Mucosa of descending colon (tissue), 3 donors: ENCODE measurements around the gene APOL5. TPM values are rescaled to one million over a fixed set of nuclear protein-coding genes. Genes with fewer than 3 reads are reported as not detected.

Experiments used
- ATAC-seq: fragments of 200-7000 bp; cut with Tn5 transposase; one replicate; pipeline ENCODE4 v1.9.1; 2020; ENCODE audit warnings: mild to moderate bottlenecking, moderate library complexity
- DNase-seq, 3 donors: peaks; one replicate each; pipeline ENCODE4 v3.0.0-alpha.2; 2020
- H3K36me3 ChIP-seq: fragments of 200-600 bp; one replicate; pipeline ENCODE4 v1.8.0; 2021; ENCODE audit warnings: low read depth, mild to moderate bottlenecking
- H3K4me1 ChIP-seq: fragments of 200-600 bp; one replicate; pipeline ENCODE4 v1.8.0; 2021; ENCODE audit warnings: low read depth, mild to moderate bottlenecking
- H3K4me3 ChIP-seq: fragments of 200-600 bp; one replicate; pipeline ENCODE4 v1.8.0; 2021; ENCODE audit warnings: mild to moderate bottlenecking
- H3K9me3 ChIP-seq: fragments of 200-600 bp; one replicate; pipeline ENCODE4 v1.8.0; 2021; ENCODE audit warnings: mild to moderate bottlenecking
- intact Hi-C, 2 donors: fragments of 100-400 bp; cut with DNase I in 1 of 2; cut with micrococcal nuclease in 1 of 2; formaldehyde crosslinking; loops; one replicate each; pipeline versions ENCODE4 v1.11.0 to v1.11.1; 2022; cut with DNase I, micrococcal nuclease
- total RNA-seq, 3 donors: library from RNA; stranded (reverse); fragmentation: NEBNext Ultra II Directional in 2 of 3; extraction: Animal tissue kit (Norgen Biotek cat#: 25700) in 2 of 3; gene quantifications; one replicate each; pipeline versions ENCODE4 v1.2.1 to v1.2.4, GENCODE V29; 2021 to 2023
- TF ChIP-seq, protein P1 (sequence below): fragments of 200-600 bp; IDR thresholded peaks from one replicate; pipeline ENCODE4 v1.8.0; 2022; ENCODE audit warnings: antibody characterized with exemption, mild to moderate bottlenecking
- donor health status: DM: no; HTN: no; CAD: no; lungs with moderate emphysema.
- donor health status: DM: no; HTN: no; CAD: no.
- donor health status: DM: no; HTN: yes; CAD: no.

Gene APOL5
- total RNA-seq, 3 donors from 2014 or later: not detected

DNA sequence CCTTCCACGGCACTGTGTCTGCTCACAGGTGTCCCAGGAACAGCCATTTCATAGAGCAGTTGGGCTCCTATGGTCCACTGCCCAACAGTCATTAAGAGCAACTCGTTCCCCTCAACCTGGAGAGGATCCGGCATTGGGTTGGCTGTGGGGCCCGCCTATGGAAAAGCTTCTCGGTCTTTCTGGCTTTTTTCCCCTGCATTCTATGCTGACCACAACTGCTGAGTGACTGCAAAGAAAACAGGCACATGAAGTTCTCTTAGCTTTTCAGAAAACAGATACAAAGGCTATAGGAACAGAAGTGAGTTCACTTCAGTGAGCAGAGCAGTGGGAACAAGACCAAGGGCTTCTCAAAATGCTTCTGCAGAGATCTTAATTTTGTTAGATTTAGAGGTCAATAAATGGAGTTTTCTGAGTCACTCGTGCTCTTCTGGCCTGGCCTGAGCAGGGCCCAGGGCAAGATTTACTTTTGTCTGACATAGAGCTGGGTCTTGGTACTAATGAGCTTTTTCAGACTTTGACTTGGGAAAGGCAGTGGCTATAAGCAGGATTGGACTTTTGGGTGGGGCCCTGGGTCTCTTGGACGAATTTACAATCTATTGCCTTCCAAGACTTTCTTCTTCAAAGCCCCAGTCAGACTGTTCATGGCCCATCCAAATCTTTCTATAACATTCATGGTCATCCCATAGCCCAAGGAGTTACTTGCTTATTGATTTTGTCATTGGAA is 13.6 kb upstream of the APOL5 start:
- H3K36me3 ChIP-seq: no peaks in the 10 kb centered on the region
- H3K4me1 ChIP-seq: peaks cover 12% of the 10 kb centered on the region
- DNase-seq (no peak), ATAC-seq (peak; percentile 38)
- no peak overlapping the region for H3K4me3 ChIP-seq
- TF ChIP-seq, protein P1, sequence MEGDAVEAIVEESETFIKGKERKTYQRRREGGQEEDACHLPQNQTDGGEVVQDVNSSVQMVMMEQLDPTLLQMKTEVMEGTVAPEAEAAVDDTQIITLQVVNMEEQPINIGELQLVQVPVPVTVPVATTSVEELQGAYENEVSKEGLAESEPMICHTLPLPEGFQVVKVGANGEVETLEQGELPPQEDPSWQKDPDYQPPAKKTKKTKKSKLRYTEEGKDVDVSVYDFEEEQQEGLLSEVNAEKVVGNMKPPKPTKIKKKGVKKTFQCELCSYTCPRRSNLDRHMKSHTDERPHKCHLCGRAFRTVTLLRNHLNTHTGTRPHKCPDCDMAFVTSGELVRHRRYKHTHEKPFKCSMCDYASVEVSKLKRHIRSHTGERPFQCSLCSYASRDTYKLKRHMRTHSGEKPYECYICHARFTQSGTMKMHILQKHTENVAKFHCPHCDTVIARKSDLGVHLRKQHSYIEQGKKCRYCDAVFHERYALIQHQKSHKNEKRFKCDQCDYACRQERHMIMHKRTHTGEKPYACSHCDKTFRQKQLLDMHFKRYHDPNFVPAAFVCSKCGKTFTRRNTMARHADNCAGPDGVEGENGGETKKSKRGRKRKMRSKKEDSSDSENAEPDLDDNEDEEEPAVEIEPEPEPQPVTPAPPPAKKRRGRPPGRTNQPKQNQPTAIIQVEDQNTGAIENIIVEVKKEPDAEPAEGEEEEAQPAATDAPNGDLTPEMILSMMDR: no peak
- no peaks in the 10 kb centered on the region for H3K9me3 ChIP-seq
- intact Hi-C loops: no loop called here

DNA sequence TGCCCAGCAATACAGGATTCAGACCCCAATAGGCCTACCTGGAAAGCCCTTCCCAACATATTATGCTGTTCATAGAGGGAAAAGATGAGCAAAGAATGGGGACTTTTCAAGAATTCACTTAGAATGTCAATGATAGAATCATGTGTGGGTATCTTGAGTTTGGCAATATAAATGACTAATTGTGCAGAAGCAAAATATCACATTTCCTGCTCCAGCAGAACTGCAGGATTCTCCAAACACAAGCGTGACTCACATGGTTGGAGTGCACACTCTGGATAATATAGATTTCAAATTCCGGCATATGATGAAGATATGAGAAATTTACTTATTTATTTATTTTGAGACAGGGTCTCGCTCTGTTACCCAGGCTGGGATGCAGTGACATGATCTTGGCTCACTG is 12.5 kb upstream of the APOL5 start:
- TF ChIP-seq, protein P1: no peak
- Histone ChIP-seq H3K4me1 (peaks cover 12% of the 10 kb centered on the region), H3K36me3 (no peaks in the 10 kb centered on the region), H3K4me3 (no peak overlapping the region), H3K9me3 (no peaks in the 10 kb centered on the region)
- intact Hi-C loops: no loop called here
- ATAC-seq (no peak), DNase-seq (no peak)

DNA sequence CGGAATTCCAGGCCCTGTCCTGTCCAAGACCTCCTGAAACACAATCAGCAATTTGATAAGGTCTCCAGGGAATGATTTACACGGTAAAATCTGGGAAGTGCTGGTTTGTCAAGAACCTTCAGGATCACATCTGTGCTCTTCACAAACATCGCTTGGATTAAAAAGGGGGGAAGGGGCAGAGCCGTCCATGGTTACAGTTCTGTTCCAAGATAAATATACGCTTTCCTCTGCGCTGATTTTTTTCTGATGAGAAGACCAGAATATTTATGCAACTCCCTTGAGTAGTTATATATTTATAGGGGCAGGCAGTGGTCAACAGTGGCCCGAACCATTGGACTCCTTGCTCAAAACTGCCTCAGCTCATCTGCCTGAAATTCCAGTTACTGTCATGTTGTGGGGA is 9.2 kb upstream of the APOL5 start:
- TF ChIP-seq, protein P1: no peak
- intact Hi-C loops: no loop called here
- H3K4me1 ChIP-seq: peaks cover 12% of the 10 kb centered on the region
- H3K9me3 ChIP-seq: no peaks in the 10 kb centered on the region
- no peak for DNase-seq
- H3K4me3 ChIP-seq: no peak overlapping the region
- no peaks in the 10 kb centered on the region for H3K36me3 ChIP-seq
- no peak for ATAC-seq

DNA sequence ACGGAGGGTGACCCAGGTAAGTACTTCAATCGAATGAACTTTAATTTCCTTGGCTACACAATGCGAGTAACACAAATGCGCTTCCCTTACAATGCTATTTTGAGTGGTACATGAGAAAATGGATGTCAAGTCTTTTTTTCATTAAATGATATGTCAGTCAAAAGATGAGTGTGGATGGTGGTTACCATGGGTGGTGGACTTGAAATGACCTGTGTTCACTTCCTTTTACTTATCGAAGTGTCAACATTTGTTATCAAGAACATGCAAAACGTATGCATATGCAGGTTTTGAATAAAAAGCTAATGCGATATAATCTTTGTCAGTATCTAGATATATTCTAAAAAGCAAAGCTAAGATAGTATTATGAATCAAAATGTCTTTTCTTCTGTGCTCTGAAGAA is 8.8 kb upstream of the APOL5 start:
- DNase-seq: no peak
- peaks cover 12% of the 10 kb centered on the region for H3K4me1 ChIP-seq
- intact Hi-C loops: no loop called here
- H3K36me3 ChIP-seq: no peaks in the 10 kb centered on the region
- H3K4me3 ChIP-seq: no peak overlapping the region
- no peaks in the 10 kb centered on the region for H3K9me3 ChIP-seq
- no peak for ATAC-seq
- TF ChIP-seq, protein P1: no peak

DNA sequence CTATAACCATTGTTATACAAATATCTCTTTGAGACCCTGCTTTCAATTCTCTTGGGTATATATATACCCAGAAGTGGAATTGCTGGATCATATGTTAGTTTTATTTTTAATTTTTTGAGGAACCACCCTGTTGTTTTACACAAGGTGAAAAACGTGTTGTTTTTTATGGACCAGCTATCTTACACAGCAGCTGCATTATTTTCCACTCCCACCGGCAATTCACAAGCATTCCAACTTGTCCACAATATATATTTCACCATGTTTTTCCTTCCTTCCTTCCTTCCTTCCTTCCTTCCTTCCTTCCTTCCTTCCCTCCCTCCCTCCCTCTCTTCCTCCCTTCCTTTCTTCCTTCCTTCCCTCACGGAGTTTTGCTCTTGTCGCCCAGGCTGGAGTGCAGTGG is 6.3 kb upstream of the APOL5 start:
- intact Hi-C loops: no loop called here
- Histone ChIP-seq H3K4me1 (no peaks in the 10 kb centered on the region), H3K9me3 (no peaks in the 10 kb centered on the region), H3K4me3 (no peak overlapping the region), H3K36me3 (no peaks in the 10 kb centered on the region)
- TF ChIP-seq, protein P1: no peak
- ATAC-seq (no peak), DNase-seq (no peak)

DNA sequence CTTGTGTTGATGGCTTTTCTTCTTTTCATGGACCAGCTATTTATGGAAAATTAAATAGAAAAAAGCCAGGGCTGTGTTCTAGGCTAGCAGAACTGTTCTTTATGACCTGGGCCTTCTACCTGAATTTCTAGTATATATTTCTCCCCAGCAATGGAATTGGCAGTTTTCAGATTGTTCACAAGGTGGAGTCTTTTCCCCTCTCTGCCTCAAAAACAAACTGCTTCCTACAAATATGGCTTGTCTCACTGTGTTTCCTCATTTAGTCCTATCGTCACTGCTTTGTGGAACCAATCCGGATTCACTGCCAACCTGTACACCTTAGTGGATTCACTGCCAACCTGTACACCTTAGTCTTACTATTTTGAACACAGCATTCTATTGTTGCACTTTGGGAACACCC is 5.0 kb upstream of the APOL5 start:
- Histone ChIP-seq H3K36me3 (no peaks in the 10 kb centered on the region), H3K4me3 (no peak overlapping the region), H3K4me1 (no peaks in the 10 kb centered on the region), H3K9me3 (no peaks in the 10 kb centered on the region)
- ATAC-seq (no peak), DNase-seq (no peak)
- TF ChIP-seq, protein P1: no peak
- intact Hi-C loops: no loop called here
